ENCODE data around the gene TNRC6B.

TNRC6B gene

DNA sequence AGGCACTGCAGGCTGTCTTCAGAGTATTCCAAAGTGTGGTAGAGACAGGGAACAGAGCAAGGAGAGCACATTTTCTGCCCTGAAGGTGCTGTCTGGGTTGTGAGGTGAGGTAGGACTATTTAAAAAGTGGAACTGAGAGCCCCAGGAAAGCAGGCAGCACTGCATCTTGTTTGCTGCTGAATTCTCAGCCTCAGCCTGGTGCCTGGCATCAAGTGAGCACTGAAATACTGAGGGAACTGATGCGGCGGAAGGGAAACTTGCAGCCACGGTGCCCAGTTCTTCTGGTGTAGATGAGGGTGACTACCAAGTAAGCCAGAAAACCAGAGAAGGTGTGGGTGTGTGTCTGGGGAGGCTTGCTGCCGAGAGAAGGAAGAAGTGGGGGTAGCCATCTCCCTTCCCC is 59.5 kb downstream of the TNRC6B start:
- CTCF ChIA-PET, result interaction anchor here (1.4 kb wide), 1 partner anchor 111 kb away, joined by 4 read pairs; no protein-coding TSS in a partner anchor
- TF ChIP-seq, protein P1, sequence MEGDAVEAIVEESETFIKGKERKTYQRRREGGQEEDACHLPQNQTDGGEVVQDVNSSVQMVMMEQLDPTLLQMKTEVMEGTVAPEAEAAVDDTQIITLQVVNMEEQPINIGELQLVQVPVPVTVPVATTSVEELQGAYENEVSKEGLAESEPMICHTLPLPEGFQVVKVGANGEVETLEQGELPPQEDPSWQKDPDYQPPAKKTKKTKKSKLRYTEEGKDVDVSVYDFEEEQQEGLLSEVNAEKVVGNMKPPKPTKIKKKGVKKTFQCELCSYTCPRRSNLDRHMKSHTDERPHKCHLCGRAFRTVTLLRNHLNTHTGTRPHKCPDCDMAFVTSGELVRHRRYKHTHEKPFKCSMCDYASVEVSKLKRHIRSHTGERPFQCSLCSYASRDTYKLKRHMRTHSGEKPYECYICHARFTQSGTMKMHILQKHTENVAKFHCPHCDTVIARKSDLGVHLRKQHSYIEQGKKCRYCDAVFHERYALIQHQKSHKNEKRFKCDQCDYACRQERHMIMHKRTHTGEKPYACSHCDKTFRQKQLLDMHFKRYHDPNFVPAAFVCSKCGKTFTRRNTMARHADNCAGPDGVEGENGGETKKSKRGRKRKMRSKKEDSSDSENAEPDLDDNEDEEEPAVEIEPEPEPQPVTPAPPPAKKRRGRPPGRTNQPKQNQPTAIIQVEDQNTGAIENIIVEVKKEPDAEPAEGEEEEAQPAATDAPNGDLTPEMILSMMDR (IDR thresholded peaks at IDR 0.05; ENCODE audit: control extremely low read depth, extremely low read depth, low read depth, missing control alignments), result no peak
- DNase-seq (ENCODE audit: extremely low spot score), result peak; percentile 53
- POLR2A ChIA-PET, result interaction anchor here (0.9 kb wide), 1 partner anchor 14 kb away, joined by 4 read pairs; no protein-coding TSS in a partner anchor

DNA sequence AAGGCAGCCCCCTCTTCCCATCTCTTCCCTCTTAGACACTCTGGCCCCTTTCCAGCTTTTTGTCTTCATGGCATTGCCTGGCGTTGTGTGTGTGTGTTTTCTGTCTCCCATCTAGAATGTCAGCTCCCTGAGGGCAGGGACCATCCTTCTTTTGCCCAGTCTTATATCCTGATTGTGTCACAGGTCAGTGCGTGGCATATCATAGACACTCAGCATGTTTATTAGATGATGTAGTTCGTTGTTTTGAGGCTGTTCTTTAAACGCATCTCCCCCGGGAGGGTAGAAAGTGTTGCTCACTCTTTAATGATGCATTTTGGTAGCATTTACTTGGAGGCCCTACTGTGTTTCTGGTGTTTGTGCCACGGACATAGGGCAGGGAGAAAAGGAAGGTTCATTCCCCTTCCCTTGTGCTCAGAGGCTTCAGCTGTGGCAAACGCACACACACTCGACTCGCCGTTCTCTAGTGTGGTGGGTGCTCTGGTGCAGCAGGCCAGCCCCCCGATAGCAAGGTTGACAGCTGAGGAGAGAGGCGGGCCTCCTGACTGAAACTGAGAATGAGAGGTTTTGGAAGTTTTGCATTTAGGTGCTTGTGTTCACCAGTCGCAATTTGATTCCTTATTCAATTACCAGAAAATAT is 60.2 kb downstream of the TNRC6B start:
- CTCF ChIA-PET, result interaction anchor here (0.8 to 1.4 kb wide), 2 partner anchors 11 to 110 kb away, joined by 3 to 4 read pairs; no protein-coding TSS in a partner anchor
- TF ChIP-seq, protein P1 (IDR thresholded peaks at IDR 0.05; ENCODE audit: control extremely low read depth, extremely low read depth, low read depth, missing control alignments), result no peak
- DNase-seq (ENCODE audit: extremely low spot score), result peak; percentile 38
- POLR2A ChIA-PET, result interaction anchor here (0.9 kb wide), 1 partner anchor 13 kb away, joined by 4 read pairs; no protein-coding TSS in a partner anchor

DNA sequence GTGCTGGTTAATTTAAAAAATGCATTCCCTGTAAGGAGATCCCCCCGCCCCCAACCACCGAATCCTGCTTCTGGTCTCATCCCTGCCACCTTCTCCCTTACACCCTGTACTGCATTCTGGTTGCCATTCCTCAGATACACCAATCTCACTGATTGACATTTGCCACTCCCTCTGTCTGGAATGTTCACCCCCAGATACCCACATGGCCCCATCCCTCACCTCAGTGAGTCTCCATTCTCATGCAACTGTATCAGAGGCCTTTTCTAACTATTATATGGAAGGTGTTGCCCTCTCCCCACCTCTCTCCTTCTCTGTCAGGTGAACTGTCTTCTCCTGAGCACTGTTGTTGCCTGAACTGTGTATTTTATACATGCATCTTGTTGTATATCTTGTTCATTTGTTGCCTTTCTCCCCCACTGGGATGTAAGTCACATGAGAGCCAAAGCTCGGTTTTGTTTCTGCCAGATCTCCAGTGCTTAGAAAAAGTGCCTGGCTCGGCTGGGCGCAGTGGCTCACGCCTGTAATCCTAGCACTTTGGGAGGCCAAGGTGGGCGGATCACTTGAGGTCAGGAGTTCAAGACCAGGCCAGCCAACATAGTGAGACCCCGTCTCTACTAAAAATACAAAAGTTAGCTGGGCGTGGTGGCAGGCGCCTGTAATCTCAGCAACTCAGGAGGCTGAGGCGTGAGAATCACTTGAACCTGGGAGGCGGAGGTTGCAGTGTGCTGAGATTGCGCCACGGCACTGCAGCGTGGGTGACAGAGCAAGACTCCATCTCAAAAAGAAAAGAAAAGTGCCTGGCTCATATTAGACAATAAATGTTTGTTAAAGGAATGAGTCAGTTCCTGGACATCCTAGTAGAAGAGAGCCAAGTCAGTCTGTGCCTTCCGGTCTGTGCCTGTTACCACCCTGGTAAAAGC is 61.0 kb downstream of the TNRC6B start:
- POLR2A ChIA-PET, result no interaction called here
- CTCF ChIA-PET, result interaction anchor here (0.8 to 1.4 kb wide), 2 partner anchors 11 to 110 kb away, joined by 3 to 4 read pairs; no protein-coding TSS in a partner anchor
- TF ChIP-seq, protein P1 (IDR thresholded peaks at IDR 0.05; ENCODE audit: control extremely low read depth, extremely low read depth, low read depth, missing control alignments), result no peak
- DNase-seq (ENCODE audit: extremely low spot score), result no peak

DNA sequence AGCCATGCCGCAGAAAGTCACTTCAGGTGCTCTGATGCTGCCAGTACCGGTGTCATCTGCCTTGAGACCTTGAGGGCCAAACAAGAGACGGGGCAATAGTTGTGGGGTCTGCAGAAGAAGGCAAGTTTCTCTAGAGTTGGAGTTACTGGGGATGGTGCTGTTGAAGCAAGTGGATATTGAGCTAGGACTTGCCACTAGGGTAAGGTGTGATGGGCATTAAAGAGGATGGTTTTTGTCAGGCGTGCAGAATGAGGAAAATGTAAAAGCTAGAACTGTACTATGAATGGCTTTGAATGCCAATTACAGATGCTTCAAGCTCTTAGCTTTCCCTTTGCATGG is 61.6 kb downstream of the TNRC6B start:
- POLR2A ChIA-PET, result no interaction called here

DNA sequence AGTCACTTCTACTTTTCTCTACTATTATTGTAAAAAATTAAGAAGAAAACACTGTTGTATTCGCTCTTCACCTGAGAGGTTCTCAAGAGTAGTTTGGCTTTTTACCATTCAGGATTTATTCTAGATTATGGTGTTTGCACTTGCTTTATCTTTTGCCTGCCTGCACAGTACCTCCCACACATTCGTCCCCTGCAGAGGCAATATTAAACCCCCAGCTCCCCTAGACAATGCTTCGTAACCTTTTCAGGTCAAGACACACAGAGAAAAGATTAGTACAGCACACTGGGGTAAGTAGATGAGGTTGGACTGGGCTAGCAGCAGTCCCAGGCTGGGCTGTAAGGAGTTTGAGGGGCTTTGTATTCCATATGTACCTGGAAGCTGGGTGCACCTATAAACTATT is 62.4 kb downstream of the TNRC6B start:
- ChIA-PET POLR2A (no interaction called here), CTCF (no interaction called here)
- TF ChIP-seq, protein P1 (IDR thresholded peaks at IDR 0.05; ENCODE audit: control extremely low read depth, extremely low read depth, low read depth, missing control alignments), result no peak
- DNase-seq (ENCODE audit: extremely low spot score), result no peak

More for the DNA sequence above, 61.6 kb downstream of the TNRC6B start:
- TF ChIP-seq, protein P1 (IDR thresholded peaks at IDR 0.05; ENCODE audit: control extremely low read depth, extremely low read depth, low read depth, missing control alignments), result no peak
- no peak for DNase-seq (ENCODE audit: extremely low spot score)
- CTCF ChIA-PET, result no interaction called here

DNA sequence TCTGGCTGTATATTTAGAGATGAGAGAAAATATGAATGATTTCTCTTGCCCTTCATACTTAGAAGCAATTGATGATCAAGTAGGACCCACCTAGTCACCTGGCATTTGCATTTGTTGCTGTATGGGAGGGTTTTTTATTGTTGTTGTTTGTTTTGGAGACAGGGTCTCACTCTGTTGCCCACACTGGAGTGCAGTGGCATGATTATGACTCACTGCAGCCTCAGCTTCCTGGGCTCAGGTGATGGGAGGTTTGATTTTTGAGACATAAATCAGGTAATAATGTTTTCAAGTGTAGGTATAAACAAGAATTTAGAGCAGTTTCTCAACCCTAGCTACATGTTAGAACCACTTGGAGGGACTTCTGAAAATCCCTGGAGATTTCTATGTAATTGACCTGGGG is 63.0 kb downstream of the TNRC6B start:
- no peak for DNase-seq (ENCODE audit: extremely low spot score)
- TF ChIP-seq, protein P1 (IDR thresholded peaks at IDR 0.05; ENCODE audit: control extremely low read depth, extremely low read depth, low read depth, missing control alignments), result no peak
- CTCF ChIA-PET, result no interaction called here
- POLR2A ChIA-PET, result no interaction called here
